ENCODE results near the gene HSBP1. TPM values are rescaled to one million over a fixed set of nuclear protein-coding genes. Genes with fewer than 3 reads are reported as not detected.

HSBP1 gene
- total and polyA plus RNA-seq, 2 donors from 2014 or later: 110 to 192 TPM

- Histone ChIP-seq H3K27me3 (ENCODE audit: control insufficient read depth, insufficient read depth, low read length) (no peaks in the 10 kb centered on the region), H3K9me3 (ENCODE audit: control insufficient read depth in 2 of 3, insufficient read depth in 1 of 3, low read length in 3 of 3) (no peaks in the 10 kb centered on the region), H3K27ac (ENCODE audit: low read depth in 2 of 2, low read length in 2 of 2) (no peak overlapping the region), H3K4me3 (ENCODE audit: low read length in 3 of 3) (no peak overlapping the region), H3K9ac (ENCODE audit: low read length in 3 of 3) (no peak overlapping the region), H3K4me1 (ENCODE audit: control insufficient read depth in 2 of 3, insufficient read depth in 2 of 3, low read depth in 1 of 3, low read length in 3 of 3) (no peaks in the 10 kb centered on the region), H3K36me3 (ENCODE audit: control insufficient read depth in 2 of 3, insufficient read depth in 3 of 3, low read length in 3 of 3) (no peaks in the 10 kb centered on the region)
- intact Hi-C loops (cut with DNase I): no loop called here
- FAIRE-seq (no peak), DNase-seq (no peak)
- TF ChIP-seq CTCF (IDR thresholded peaks at IDR 0.05; ENCODE audit: borderline replicate concordance, extremely low read depth, insufficient read depth): no peak
Observed at GRCh38 chr16:83837566-83837965, 29.8 kb downstream of the HSBP1 start.

GRCh38 chr16:83838151-83838550, 30.4 kb downstream of the HSBP1 start:
- Histone ChIP-seq H3K9me3 (ENCODE audit: control insufficient read depth in 2 of 3, insufficient read depth in 1 of 3, low read length in 3 of 3) (no peaks in the 10 kb centered on the region), H3K27me3 (ENCODE audit: control insufficient read depth, insufficient read depth, low read length) (no peaks in the 10 kb centered on the region), H3K4me3 (ENCODE audit: low read length in 3 of 3) (no peak overlapping the region), H3K27ac (ENCODE audit: low read depth in 2 of 2, low read length in 2 of 2) (no peak overlapping the region), H3K4me1 (ENCODE audit: control insufficient read depth in 2 of 3, insufficient read depth in 2 of 3, low read depth in 1 of 3, low read length in 3 of 3) (no peaks in the 10 kb centered on the region), H3K36me3 (ENCODE audit: control insufficient read depth in 2 of 3, insufficient read depth in 3 of 3, low read length in 3 of 3) (no peaks in the 10 kb centered on the region), H3K9ac (ENCODE audit: low read length in 3 of 3) (no peak overlapping the region)
- TF ChIP-seq CTCF (IDR thresholded peaks at IDR 0.05; ENCODE audit: borderline replicate concordance, extremely low read depth, insufficient read depth): no peak
- FAIRE-seq (no peak), DNase-seq (no peak)
- intact Hi-C loops (cut with DNase I): no loop called here

- intact Hi-C loops (cut with DNase I): no loop called here
- no peak for DNase-seq
Observed at GRCh38 chr16:83839561-83839960, 31.8 kb downstream of the HSBP1 start.

More at GRCh38 chr16:83839561-83839960, 31.8 kb downstream of the HSBP1 start:
- no peak for TF ChIP-seq CTCF (IDR thresholded peaks at IDR 0.05; ENCODE audit: borderline replicate concordance, extremely low read depth, insufficient read depth)
- FAIRE-seq: no peak
- Histone ChIP-seq H3K36me3 (ENCODE audit: control insufficient read depth in 2 of 3, insufficient read depth in 3 of 3, low read length in 3 of 3) (no peaks in the 10 kb centered on the region), H3K9ac (ENCODE audit: low read length in 3 of 3) (no peak overlapping the region), H3K27ac (ENCODE audit: low read depth in 2 of 2, low read length in 2 of 2) (no peak overlapping the region), H3K4me3 (ENCODE audit: low read length in 3 of 3) (no peak overlapping the region), H3K4me1 (ENCODE audit: control insufficient read depth in 2 of 3, insufficient read depth in 2 of 3, low read depth in 1 of 3, low read length in 3 of 3) (no peaks in the 10 kb centered on the region), H3K9me3 (ENCODE audit: control insufficient read depth in 2 of 3, insufficient read depth in 1 of 3, low read length in 3 of 3) (no peaks in the 10 kb centered on the region), H3K27me3 (ENCODE audit: control insufficient read depth, insufficient read depth, low read length) (no peaks in the 10 kb centered on the region)
